ENCODE results near the gene METTL18.

METTL18 gene

DNA sequence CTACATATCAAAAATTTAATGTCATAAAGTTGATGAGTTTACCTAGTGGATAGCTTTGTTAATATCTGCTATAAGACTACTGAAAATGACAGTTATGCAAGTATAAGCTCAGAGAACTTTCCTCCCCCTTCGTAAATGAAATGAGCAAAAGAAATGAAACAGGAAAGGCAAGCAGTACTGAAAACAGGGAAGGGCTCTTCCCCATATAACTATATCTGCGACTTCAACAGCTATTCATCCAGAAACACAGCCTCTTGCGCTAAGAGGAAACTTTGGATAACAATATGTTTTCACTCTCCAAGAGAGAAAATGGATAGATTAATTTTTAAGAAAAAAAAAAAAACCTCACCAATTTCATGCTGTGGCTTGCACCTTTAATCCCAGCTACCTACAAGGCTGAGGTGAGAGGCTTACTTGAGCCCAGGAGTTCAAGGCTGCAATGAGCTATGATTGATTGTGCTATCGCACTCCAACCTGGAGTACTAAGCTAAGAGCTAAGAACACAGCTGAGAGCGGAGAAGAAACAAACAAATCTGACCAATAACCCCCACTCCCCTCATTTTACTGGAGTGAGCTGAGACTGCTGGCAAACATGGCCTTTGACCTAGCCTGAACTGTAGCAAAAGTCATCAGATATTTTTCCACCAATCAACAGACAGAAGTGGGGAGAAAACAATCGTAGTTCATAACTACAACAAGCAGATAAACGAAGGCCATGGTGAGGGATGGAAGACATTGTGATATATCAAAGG, 29.0 kb downstream of the METTL18 start (continued):
- no peak for TF ChIP-seq TSHZ1 (tag by site-specific recombination; IDR thresholded peaks at IDR 0.05; ENCODE audit: borderline replicate concordance)
- TF ChIP-seq ZNF423 (tag by site-specific recombination; IDR thresholded peaks at IDR 0.05): no peak
- no peak for TF ChIP-seq ZNF394 (tag by site-specific recombination; IDR thresholded peaks at IDR 0.05; ENCODE audit: borderline replicate concordance)
- no peak for TF ChIP-seq ZNF132 (tag by site-specific recombination; IDR thresholded peaks at IDR 0.05; ENCODE audit: borderline replicate concordance)
- no peak for TF ChIP-seq SP7 (tag by site-specific recombination; IDR thresholded peaks at IDR 0.05)
- TF ChIP-seq ZNF521 (tag by site-specific recombination; IDR thresholded peaks at IDR 0.05): no peak
- no peak for TF ChIP-seq ZNF777 (tag by site-specific recombination; IDR thresholded peaks at IDR 0.05; ENCODE audit: borderline replicate concordance)
- no peak for TF ChIP-seq ZNF548 (tag by site-specific recombination; IDR thresholded peaks at IDR 0.05)
- TF ChIP-seq ZNF76 (tag by site-specific recombination; IDR thresholded peaks at IDR 0.05; ENCODE audit: borderline replicate concordance, low read depth): no peak

DNA sequence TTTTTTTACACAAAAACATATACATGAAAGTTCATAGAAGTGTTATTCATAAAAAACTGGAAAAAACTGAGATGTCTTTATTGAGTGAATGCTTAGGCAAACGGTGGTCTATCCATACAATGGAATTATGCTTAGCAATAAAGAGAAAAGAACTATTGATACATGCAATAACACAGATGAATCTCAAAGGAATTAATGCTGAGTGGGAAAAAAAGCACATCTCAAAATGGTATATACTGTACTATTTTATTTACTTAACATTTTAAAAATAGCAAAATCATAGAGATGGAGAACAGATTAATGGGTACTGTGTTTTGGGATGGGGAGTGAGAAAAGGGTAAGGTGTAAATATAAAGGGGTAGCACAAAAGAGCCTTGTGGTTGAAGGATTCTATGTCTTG, 29.8 kb downstream of the METTL18 start:
- Histone ChIP-seq H3K27ac (ENCODE audit: extremely low read depth, low read depth, low read length) (no peak overlapping the region), H3K36me3 (ENCODE audit: control insufficient read depth in 2 of 2, insufficient read depth in 1 of 2, low read length in 2 of 2) (no peaks in the 10 kb centered on the region), H3K9me3 (ENCODE audit: control insufficient read depth, insufficient read depth, low read depth, low read length) (no peaks in the 10 kb centered on the region), H3K4me3 (ENCODE audit: low read depth, low read length) (no peak overlapping the region), H3K4me1 (ENCODE audit: control insufficient read depth, insufficient read depth, low read length) (no peaks in the 10 kb centered on the region)
- CTCF ChIA-PET: no interaction called here
- POLR2A ChIA-PET: interaction anchor here (0.8 kb wide), 1 partner anchor 19 kb away, joined by 3 read pairs; no protein-coding TSS in a partner anchor
- TF ChIP-seq, protein P1, sequence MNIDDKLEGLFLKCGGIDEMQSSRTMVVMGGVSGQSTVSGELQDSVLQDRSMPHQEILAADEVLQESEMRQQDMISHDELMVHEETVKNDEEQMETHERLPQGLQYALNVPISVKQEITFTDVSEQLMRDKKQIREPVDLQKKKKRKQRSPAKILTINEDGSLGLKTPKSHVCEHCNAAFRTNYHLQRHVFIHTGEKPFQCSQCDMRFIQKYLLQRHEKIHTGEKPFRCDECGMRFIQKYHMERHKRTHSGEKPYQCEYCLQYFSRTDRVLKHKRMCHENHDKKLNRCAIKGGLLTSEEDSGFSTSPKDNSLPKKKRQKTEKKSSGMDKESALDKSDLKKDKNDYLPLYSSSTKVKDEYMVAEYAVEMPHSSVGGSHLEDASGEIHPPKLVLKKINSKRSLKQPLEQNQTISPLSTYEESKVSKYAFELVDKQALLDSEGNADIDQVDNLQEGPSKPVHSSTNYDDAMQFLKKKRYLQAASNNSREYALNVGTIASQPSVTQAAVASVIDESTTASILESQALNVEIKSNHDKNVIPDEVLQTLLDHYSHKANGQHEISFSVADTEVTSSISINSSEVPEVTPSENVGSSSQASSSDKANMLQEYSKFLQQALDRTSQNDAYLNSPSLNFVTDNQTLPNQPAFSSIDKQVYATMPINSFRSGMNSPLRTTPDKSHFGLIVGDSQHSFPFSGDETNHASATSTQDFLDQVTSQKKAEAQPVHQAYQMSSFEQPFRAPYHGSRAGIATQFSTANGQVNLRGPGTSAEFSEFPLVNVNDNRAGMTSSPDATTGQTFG (tag by site-specific recombination; IDR thresholded peaks at IDR 0.05; ENCODE audit: borderline replicate concordance): no peak
- TF ChIP-seq ZNF658 (tag by site-specific recombination; IDR thresholded peaks at IDR 0.05) (no peak), SETDB1 (IDR thresholded peaks at IDR 0.05; ENCODE audit: insufficient read length, low read length) (no peak), TCF7L2 (IDR thresholded peaks at IDR 0.05; ENCODE audit: borderline replicate concordance, low read depth, low read length) (no peak), ZNF292 (tag by site-specific recombination; IDR thresholded peaks at IDR 0.05; ENCODE audit: borderline replicate concordance, low read depth) (no peak), SALL2 (tag by site-specific recombination; IDR thresholded peaks at IDR 0.05; ENCODE audit: borderline replicate concordance) (no peak)

GRCh38 chr1:169762699-169763098, 32.0 kb downstream of the METTL18 start:
- no peaks in the 10 kb centered on the region for H3K4me1 ChIP-seq (ENCODE audit: control insufficient read depth, insufficient read depth, low read length)
- ChIA-PET POLR2A (no interaction called here), CTCF (no interaction called here)
- H3K4me3 ChIP-seq (ENCODE audit: low read depth, low read length): no peak overlapping the region
- H3K36me3 ChIP-seq (ENCODE audit: control insufficient read depth in 2 of 2, insufficient read depth in 1 of 2, low read length in 2 of 2): no peaks in the 10 kb centered on the region
- no peaks in the 10 kb centered on the region for H3K9me3 ChIP-seq (ENCODE audit: control insufficient read depth, insufficient read depth, low read depth, low read length)
- H3K27ac ChIP-seq (ENCODE audit: extremely low read depth, low read depth, low read length): no peak overlapping the region
- TF ChIP-seq ZNF324 (tag by site-specific recombination; IDR thresholded peaks at IDR 0.05) (no peak), ZNF514 (tag by site-specific recombination; IDR thresholded peaks at IDR 0.05) (no peak), ZBTB17 (tag by site-specific recombination; IDR thresholded peaks at IDR 0.05) (no peak), ZNF677 (tag by site-specific recombination; IDR thresholded peaks at IDR 0.05) (no peak), PRDM10 (tag by site-specific recombination; IDR thresholded peaks at IDR 0.05) (no peak)
- TF ChIP-seq, protein P2, sequence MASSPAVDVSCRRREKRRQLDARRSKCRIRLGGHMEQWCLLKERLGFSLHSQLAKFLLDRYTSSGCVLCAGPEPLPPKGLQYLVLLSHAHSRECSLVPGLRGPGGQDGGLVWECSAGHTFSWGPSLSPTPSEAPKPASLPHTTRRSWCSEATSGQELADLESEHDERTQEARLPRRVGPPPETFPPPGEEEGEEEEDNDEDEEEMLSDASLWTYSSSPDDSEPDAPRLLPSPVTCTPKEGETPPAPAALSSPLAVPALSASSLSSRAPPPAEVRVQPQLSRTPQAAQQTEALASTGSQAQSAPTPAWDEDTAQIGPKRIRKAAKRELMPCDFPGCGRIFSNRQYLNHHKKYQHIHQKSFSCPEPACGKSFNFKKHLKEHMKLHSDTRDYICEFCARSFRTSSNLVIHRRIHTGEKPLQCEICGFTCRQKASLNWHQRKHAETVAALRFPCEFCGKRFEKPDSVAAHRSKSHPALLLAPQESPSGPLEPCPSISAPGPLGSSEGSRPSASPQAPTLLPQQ (tag by site-specific recombination; IDR thresholded peaks at IDR 0.05): no peak

All from HEK293 (cell line).